ENCODE data around the gene DOCK4.

GRCh38 chr7:111765751-111766643, 440.2 kb downstream of the DOCK4 start:
- TF ChIP-seq MAX (IDR thresholded peaks at IDR 0.05) = no peak
- no peak for TF ChIP-seq CTCF (IDR thresholded peaks at IDR 0.05)
- no peak for TF ChIP-seq HMGXB4 (CRISPR knock-in tag; IDR thresholded peaks at IDR 0.05; ENCODE audit: borderline replicate concordance)
- TF ChIP-seq PBX3 (IDR thresholded peaks at IDR 0.05) = no peak
- no peak for TF ChIP-seq MAZ (IDR thresholded peaks at IDR 0.05; ENCODE audit: borderline replicate concordance, low read depth, low read length)
- TF ChIP-seq ELK1 (IDR thresholded peaks at IDR 0.05; ENCODE audit: low read depth, low read length) = no peak
- TF ChIP-seq BCL3 (IDR thresholded peaks at IDR 0.05) = no peak
- no peak for TF ChIP-seq POLR2A (IDR thresholded peaks at IDR 0.05; ENCODE audit: low read length)
